22Rv1 (cell line): ENCODE data around the gene CDKAL1.

Experiments used
- H3K27ac ChIP-seq: fragments of 450-650 bp; 2 replicates; pipeline ENCODE4 v1.5.1; 2017
- CTCF ChIP-seq: fragments of 450-650 bp; IDR thresholded peaks from 2 replicates; pipeline ENCODE4 v1.5.1; 2017; ENCODE audit warnings: mild to moderate bottlenecking
- ZFX ChIP-seq: fragments of 450-650 bp; IDR thresholded peaks from 2 replicates; pipeline ENCODE4 v1.6.1; 2017; ENCODE audit warnings: antibody characterized with exemption, borderline replicate concordance

Gene CDKAL1

GRCh38 chr6:21098134-21098533 lies 563.9 kb downstream of the CDKAL1 start:
- no peak for TF ChIP-seq ZFX
- TF ChIP-seq CTCF, result no peak
- H3K27ac ChIP-seq, result no peak overlapping the region

GRCh38 chr6:21098744-21099143 lies 564.5 kb downstream of the CDKAL1 start:
- no peak for TF ChIP-seq CTCF
- TF ChIP-seq ZFX, result no peak
- no peak overlapping the region for H3K27ac ChIP-seq

- no peak overlapping the region for H3K27ac ChIP-seq
- TF ChIP-seq ZFX, result no peak
- no peak for TF ChIP-seq CTCF
These were observed 565.4 kb downstream of the CDKAL1 start for GRCh38 chr6:21099338-21100314.

DNA sequence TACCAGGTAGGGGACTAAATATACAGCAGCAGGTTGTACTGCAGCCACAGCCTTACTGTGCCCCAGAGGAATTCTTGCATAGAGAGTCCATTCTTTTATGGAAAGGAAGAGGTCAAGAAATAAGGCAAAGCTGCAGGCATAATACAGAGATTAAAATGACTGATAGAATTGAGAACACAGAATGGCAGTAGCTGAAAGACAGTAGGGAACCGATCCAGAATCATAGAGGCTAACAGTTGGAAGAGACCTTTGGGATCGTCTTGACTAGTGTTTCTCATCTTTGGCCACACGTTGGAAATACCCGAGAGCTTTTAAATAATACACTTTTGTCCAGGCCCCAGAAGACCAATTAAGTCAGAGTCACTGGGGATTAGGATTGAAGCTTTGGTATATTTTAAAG lies 566.7 kb downstream of the CDKAL1 start:
- no peak overlapping the region for H3K27ac ChIP-seq
- TF ChIP-seq CTCF, result no peak

GRCh38 chr6:21101694-21102093 lies 567.4 kb downstream of the CDKAL1 start:
- TF ChIP-seq CTCF (no peak), ZFX (no peak)
- no peak overlapping the region for H3K27ac ChIP-seq

DNA sequence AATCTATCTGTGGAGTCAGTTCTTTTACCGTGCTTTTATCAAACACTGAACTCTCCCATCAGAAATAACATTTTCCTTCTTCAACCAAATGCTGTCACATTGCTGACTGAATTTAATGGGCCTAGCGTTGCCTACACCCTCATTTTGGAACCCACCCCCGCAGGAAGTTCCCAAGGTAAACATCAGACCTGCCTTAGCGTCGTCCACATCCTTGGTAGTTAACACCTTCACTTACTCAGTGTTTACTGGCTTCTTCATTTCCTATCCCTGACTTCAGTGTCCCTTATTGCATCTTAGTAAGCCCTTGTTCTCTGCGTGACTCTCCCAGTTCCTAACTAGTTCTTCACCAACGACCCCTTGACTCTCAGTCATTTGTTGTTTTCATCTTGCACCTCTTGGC lies 567.9 kb downstream of the CDKAL1 start:
- H3K27ac ChIP-seq, result no peak overlapping the region
- TF ChIP-seq ZFX (no peak), CTCF (no peak)

GRCh38 chr6:21102624-21103023 lies 568.4 kb downstream of the CDKAL1 start:
- TF ChIP-seq ZFX (no peak), CTCF (no peak)
- H3K27ac ChIP-seq, result no peak overlapping the region
